GM18519 (cell line): ENCODE results near the gene KCNQ1OT1.
"Not testable (repeated sequence)": the region's sequence is repeated elsewhere in the genome, so short reads cannot be mapped to it uniquely, and the experiment has no call there.

Source experiments
- ATAC-seq: cut with Tn5 transposase; IDR thresholded peaks from one replicate; pipeline ENCODE4 v1.9.1; 2021; ENCODE audit warnings: mild to moderate bottlenecking, moderate library complexity; ENCODE audit not compliant: unreplicated experiment, low FRiP score

Gene KCNQ1OT1

GRCh38 chr11:2655834-2656622, 43.8 kb downstream of the KCNQ1OT1 start:
- no peak for ATAC-seq

- no peak for ATAC-seq
Observed at GRCh38 chr11:2655016-2655719, 44.6 kb downstream of the KCNQ1OT1 start.

GRCh38 chr11:2653930-2654739, 45.7 kb downstream of the KCNQ1OT1 start:
- ATAC-seq, result no peak

GRCh38 chr11:2653198-2653551, 46.6 kb downstream of the KCNQ1OT1 start:
- ATAC-seq, result no peak

GRCh38 chr11:2652333-2653197, 47.2 kb downstream of the KCNQ1OT1 start:
- no peak for ATAC-seq

GRCh38 chr11:2651826-2652271, 47.9 kb downstream of the KCNQ1OT1 start:
- no peak for ATAC-seq

GRCh38 chr11:2651054-2651617, 48.7 kb downstream of the KCNQ1OT1 start:
- ATAC-seq, result no peak

GRCh38 chr11:2650343-2650867, 49.4 kb downstream of the KCNQ1OT1 start:
- no peak for ATAC-seq

- no peak for ATAC-seq
Observed at GRCh38 chr11:2649848-2650247, 49.9 kb downstream of the KCNQ1OT1 start.

GRCh38 chr11:2649400-2649799, 50.4 kb downstream of the KCNQ1OT1 start:
- ATAC-seq, result no peak

- ATAC-seq, result no peak
Observed at GRCh38 chr11:2647953-2648352, 51.8 kb downstream of the KCNQ1OT1 start.

- ATAC-seq, result no peak
Observed at GRCh38 chr11:2647167-2647566, 52.6 kb downstream of the KCNQ1OT1 start.

- ATAC-seq, result no peak
Observed at GRCh38 chr11:2645779-2646118, 54.0 kb downstream of the KCNQ1OT1 start.

GRCh38 chr11:2644844-2645778, 54.7 kb downstream of the KCNQ1OT1 start:
- no peak for ATAC-seq

- ATAC-seq, result no peak
Observed at GRCh38 chr11:2643746-2644145, 56.0 kb downstream of the KCNQ1OT1 start.

- ATAC-seq, result no peak
Observed at GRCh38 chr11:2641623-2642022, 58.2 kb downstream of the KCNQ1OT1 start.

- not testable (repeated sequence) for ATAC-seq
Observed at GRCh38 chr11:2639763-2640162, 60.0 kb downstream of the KCNQ1OT1 start.

- ATAC-seq, result no peak
Observed at GRCh38 chr11:2631161-2631560, 68.6 kb downstream of the KCNQ1OT1 start.

GRCh38 chr11:2630679-2631078, 69.1 kb downstream of the KCNQ1OT1 start:
- ATAC-seq, result no peak
